ENCODE results near the gene STAB1.

The STAB1 gene

DNA sequence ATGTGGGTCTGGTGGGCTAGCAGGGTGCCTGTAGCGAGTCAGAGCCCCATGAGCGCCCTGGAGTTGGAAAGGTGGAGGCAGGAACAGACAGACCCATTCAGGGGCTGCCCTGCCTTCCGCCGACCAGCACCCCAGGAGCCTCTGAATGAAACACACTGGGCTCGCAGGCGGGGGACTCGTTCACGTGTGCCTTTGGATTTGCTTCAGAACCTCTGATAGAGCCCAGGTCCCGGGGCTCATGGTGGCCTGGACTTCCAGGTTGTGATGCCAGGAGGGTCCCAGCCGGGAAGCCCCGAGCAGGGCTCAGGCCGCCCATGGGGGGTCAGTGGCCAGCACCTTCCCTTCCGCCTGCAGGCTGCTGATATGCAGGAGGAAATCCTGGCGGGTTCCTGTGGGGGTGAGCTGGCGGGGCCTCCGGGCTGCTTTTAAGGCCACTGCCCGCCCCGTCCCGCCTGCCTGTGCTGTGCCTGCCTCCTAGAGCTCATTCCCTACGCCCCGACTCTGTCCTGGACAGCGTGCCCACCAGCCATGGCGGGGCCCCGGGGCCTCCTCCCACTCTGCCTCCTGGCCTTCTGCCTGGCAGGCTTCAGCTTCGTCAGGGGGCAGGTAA, at the start of gene STAB1:
TSS of gene STAB1 (plus strand) at position 453 of the 610 bp plus-strand sequence. CDS start at position 529, 76 bp downstream.
- DNase-seq: no peak

DNA sequence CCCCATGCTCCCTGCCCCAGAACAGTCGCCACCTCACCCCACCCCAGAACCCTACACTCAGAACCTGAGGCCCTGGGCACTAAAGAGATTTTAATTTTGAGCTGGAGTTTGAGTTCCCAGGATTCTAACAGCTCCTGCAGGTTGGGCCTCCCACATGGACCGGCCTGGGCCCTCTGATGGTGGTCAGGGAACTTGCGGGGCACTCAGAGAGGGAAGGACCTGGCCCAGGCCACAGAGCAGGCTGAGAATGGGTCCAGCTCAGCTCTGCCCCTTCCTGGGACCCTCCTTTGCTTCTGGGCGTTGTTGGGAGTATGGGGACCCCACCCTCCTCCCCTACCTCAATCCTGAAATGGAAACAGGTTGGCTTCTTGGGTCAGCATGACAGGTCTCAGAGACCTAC, 49.1 kb upstream of the STAB1 start:
- no peak for DNase-seq

DNA sequence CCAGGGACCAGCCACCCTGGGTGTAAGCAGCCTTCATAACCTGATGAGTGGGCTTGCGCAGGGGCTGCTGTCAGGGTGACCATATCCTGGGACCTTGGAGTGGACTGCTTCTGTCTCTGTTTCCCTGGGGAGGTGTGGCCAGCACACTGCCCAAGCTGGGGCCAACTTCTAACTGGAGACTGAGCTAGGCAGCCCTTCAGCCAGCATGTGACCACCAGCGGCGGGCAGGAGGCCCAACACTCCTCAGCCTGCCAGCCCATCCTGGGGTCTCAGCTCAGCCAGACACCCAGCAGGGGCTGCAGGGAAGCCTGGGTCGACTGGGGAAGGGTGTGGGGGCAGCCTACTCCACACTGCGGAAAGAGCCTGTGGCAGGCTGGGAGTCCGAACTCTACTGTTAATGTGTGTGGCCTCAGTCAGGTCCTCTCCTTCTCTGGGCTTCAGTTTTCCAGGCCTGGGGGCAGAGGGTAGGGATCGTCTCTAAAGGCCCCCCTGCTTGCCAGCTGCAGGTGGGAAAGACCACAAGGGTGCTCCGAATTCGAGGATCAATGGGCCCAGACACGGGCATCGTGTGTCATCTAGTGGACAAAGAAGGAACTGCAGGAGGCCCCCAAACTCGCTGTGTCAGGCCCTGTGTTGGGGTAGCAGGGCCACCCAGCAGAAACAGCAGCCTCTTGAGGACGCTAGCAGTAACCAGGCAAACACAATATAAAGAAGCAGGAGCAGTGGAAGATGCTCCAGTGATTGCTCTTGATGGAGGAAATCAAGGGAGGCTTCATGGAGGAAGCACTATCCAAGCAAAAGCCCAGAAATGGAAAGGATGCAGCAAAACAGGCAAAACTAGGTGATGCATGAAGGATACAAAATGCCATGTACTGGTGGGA, 48.3 kb upstream of the STAB1 start:
- DNase-seq: peak; percentile 55

DNA sequence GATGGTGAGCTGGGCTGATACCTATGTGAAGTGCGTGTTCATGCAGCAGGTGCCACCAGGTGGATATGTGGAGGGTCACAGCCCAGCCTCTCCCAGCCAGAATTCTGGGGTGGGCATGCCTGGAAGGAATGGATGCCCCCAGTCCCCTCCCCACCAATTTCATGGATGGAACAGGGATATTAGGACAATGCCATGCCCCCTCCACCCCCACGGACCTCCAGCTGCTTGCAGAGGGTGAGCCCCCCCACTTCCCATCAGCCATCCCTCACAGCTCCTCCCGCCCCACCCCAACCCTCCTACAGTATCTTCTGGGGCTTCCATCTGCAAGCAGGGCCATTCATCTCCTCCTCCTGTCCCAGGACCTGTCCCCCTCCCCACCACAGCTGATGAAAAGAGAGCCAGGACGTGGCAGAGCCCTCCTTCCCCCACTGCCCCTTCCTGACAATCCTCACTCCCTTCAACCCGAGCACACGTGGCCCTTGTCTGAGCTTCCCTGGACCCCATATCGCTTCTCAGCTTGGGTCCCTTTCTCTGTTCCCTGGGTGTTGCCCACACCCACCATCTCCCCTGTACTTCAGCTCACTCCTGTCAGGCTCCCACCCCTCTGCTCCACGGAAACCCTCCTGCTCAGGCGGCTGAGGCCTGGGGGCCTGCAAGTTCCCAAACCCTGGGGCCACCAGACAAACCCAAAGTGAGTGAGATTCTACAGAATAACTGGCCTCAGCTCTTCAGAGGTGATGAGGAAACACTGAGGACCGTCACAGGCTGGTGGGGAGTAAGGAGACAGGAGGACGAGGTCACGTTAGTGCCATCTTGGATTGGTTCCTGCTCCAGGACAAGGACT, 47.4 kb upstream of the STAB1 start:
- no peak for DNase-seq

DNA sequence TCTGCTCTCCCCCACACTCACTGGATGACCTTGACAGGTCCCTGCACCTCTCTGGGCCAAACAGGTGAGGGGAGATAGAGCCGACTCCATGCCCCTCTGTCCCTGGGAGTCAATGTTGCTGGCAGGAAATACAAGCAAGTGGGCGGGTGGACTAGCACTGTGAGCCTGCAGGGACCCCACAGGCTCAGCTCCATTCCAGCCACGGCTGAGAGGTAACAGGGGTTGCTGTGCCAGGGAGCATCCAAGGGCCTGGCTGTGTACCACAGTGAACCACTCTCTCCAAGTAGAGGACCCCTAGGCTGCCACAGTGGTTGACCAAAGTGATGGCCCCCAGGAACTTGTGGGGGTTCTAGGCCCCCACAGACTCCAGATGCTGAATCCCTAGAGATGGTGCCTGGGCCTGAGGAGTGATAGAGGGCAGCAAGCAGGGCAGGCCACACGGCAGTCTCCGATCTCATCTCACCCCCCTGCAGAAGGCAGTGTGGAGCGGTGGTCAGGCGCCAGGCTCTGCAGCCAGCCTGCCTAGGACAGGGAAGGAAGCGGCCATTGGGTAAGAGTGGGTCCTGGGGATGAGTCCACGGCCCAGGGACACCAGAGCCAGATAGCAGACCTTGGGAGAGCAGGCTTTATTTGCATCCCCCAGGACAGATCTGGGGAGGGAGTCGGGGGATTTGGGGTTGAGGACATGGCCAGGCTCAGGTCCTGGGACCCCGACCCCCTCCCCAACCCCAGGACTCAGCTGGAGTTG, 44.5 kb upstream of the STAB1 start:
- no peak for DNase-seq

- DNase-seq: no peak
Observed at GRCh38 chr3:52451237-52452083, 43.7 kb upstream of the STAB1 start.

GRCh38 chr3:52452126-52452525, 43.0 kb upstream of the STAB1 start:
- DNase-seq: no peak

DNA sequence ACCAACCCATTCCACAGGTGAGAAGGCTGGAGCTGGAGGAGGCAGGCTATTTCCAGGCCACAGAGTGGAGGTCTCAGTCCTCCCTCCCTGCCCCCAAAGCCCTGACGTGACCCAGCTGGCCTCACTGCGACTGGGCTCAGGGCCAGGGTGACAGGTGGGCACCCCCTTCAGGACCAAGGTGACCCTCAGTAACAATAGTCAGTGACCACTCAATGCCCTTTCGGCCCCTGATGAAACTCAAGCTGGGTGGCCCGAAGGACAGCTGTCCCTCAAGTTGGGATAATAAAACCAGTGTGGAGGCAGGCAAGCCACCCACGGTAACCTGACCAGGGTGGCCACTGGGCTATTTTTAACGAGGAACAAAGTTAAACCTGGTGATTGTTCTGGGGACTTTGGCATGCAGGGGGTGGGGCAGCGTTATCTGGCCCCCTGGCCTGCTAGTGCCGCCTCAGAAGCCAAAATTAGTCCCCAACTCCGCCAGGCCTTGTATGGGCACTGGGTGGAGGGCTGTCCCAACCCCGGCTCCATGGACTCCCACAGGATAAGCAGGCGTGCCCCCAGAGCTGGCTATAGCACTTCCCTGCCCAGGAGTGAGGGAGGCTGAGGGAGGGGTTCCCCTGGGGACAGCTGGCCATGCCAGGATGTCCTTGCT, 42.4 kb upstream of the STAB1 start:
- DNase-seq: no peak

GRCh38 chr3:52453496-52454249, 41.5 kb upstream of the STAB1 start, which contains the start of gene TNNC1:
TNNC1 (minus strand) TSS chr3:52454041; CDS start chr3:52454015, 26 bp downstream.
- no peak for DNase-seq

GRCh38 chr3:52454250-52454937, 40.7 kb upstream of the STAB1 start:
- no peak for DNase-seq

- DNase-seq: no peak
Observed at GRCh38 chr3:52454938-52455282, 40.2 kb upstream of the STAB1 start.

GRCh38 chr3:52455283-52456168, 39.6 kb upstream of the STAB1 start, which contains the start of gene NISCH:
NISCH (plus strand) TSS chr3:52455604; CDS start chr3:52455642, 38 bp downstream.
- peak; percentile 95 for DNase-seq

GRCh38 chr3:52456169-52456799, 38.9 kb upstream of the STAB1 start:
- DNase-seq: no peak

DNA sequence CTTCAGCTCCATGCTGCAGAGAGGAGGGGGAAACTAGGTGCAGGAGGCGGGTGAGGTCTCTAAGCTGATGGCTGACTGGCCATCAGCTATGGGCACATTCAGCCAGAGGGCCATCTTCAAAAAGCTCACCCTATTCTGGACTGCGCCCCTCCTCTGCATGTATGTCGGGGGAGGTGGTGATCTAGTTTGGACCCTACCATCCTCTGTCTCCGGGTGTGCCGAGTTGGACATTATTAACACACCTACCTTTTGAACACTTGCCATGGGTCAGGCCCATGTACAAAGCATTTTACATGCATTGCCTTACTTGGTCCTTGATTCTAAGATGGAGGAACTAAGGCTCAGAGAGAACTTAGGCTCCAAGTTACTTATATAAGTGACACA, 38.3 kb upstream of the STAB1 start:
- no peak for DNase-seq

- DNase-seq: no peak
Observed at GRCh38 chr3:52458031-52458760, 36.9 kb upstream of the STAB1 start.

- DNase-seq: no peak
Observed at GRCh38 chr3:52458770-52459545, 36.2 kb upstream of the STAB1 start.

GRCh38 chr3:52461874-52462273, 33.3 kb upstream of the STAB1 start:
- DNase-seq: no peak

All from stimulated activated naive CD4-positive, alpha-beta T cell treated with Interleukin-2 at 50 U/mL for 16 hours (primary cell).